PC-3 (cell line): ENCODE measurements around the gene TMEM140. TPM values are rescaled to one million over a fixed set of nuclear protein-coding genes. Genes with fewer than 3 reads are reported as not detected.

ENCODE experiments used
- ATAC-seq: fragments of 200-7000 bp; cut with Tn5 transposase; 2 replicates; pipeline ENCODE4 v1.9.1; 2020; ENCODE audit warnings: mild to moderate bottlenecking, moderate library complexity
- BruUV-seq: library from RNA; stranded (reverse); fragments of 400-500 nt; replicated peaks from 2 replicates; lab custom pipeline; 2021; lab: Mats Ljungman, UMichigan
- CTCF ChIA-PET: fragments of 300-600 bp; sonication (Branson Sonifier 250); formaldehyde crosslinking; loops from one replicate; lab custom pipeline; 2022; ENCODE audit warnings: antibody characterized with exemption; lab: Charles Lee
- POLR2A ChIA-PET: fragments of 300-600 bp; sonication (Branson Sonifier 250); formaldehyde crosslinking; loops from one replicate; lab custom pipeline; 2022; ENCODE audit warnings: antibody characterized with exemption; ENCODE audit not compliant: unreplicated experiment; lab: Charles Lee
- DNase-seq: peaks from one replicate; pipeline ENCODE4 v3.0.0-alpha.2; 2015
- H2AFZ ChIP-seq: fragments of 300-600 bp; sonication (generic); 2 replicates; pipeline ENCODE4 v1.6.0; 2016; ENCODE audit warnings: antibody characterized with exemption, low read length
- H3F3A ChIP-seq: fragments of 300-600 bp; sonication (generic); one replicate; pipeline ENCODE4 v1.6.0; 2017; ENCODE audit warnings: antibody characterized with exemption, low read length, control low read depth, mild to moderate bottlenecking; ENCODE audit not compliant: unreplicated experiment
- H3K27ac ChIP-seq: fragments of 300-600 bp; sonication (generic); 2 replicates; pipeline ENCODE4 v1.5.1; 2016; ENCODE audit warnings: mild to moderate bottlenecking, low read length
- H3K27me3 ChIP-seq: fragments of 300-600 bp; sonication (generic); 2 replicates; pipeline ENCODE4 v1.6.1; 2016; ENCODE audit warnings: low read length, mixed read lengths
- H3K36me3 ChIP-seq: fragments of 300-600 bp; sonication (generic); 2 replicates; pipeline ENCODE4 v1.6.1; 2016; ENCODE audit warnings: low read depth, mixed run types, low read length, mixed read lengths
- H3K4me1 ChIP-seq: fragments of 300-600 bp; sonication (generic); 2 replicates; pipeline ENCODE4 v1.5.1; 2016; ENCODE audit warnings: low read length; ENCODE audit not compliant: insufficient read depth
- H3K4me2 ChIP-seq: fragments of 300-600 bp; sonication (generic); 2 replicates; pipeline ENCODE4 v1.6.0; 2016; ENCODE audit warnings: low read length
- H3K4me3 ChIP-seq: fragments of 300-600 bp; sonication (generic); 2 replicates; pipeline ENCODE4 v1.5.1; 2016; ENCODE audit warnings: mild to moderate bottlenecking, low read length, mixed read lengths
- H3K79me2 ChIP-seq: fragments of 300-600 bp; sonication (generic); 2 replicates; pipeline ENCODE4 v1.6.1; 2017; ENCODE audit warnings: low read length, mixed read lengths
- H3K9ac ChIP-seq: fragments of 300-600 bp; sonication (generic); 2 replicates; pipeline ENCODE4 v1.6.0; 2016; ENCODE audit warnings: mild to moderate bottlenecking, low read length
- H3K9me2 ChIP-seq: fragments of 300-600 bp; sonication (generic); replicated peaks from 2 replicates; pipeline ENCODE4 v1.6.1; 2016; ENCODE audit warnings: mixed run types, low read length, mixed read lengths
- H3K9me3 ChIP-seq: fragments of 300-600 bp; sonication (generic); 2 replicates; pipeline ENCODE4 v1.6.1; 2016; ENCODE audit warnings: low read length, mixed read lengths
- H4K20me1 ChIP-seq: fragments of 300-600 bp; sonication (generic); 2 replicates; pipeline ENCODE4 v1.6.1; 2016; ENCODE audit warnings: low read length, mixed read lengths
- EZH2 ChIP-seq: fragments of 300-600 bp; sonication (generic); IDR thresholded peaks from one replicate; pipeline ENCODE4 v1.6.1; 2017; ENCODE audit warnings: antibody characterized with exemption, mild to moderate bottlenecking, low read length; ENCODE audit not compliant: unreplicated experiment
- EZH2phosphoT487 ChIP-seq: fragments of 300-600 bp; sonication (generic); IDR thresholded peaks from 2 replicates; pipeline ENCODE4 v1.6.1; 2018; ENCODE audit warnings: mild to moderate bottlenecking, antibody characterized with exemption, low read length, borderline replicate concordance
- intact Hi-C: fragments of 100-400 bp; cut with micrococcal nuclease; formaldehyde crosslinking; loops from 2 replicates; pipeline ENCODE4 v1.9.0; 2023
- total RNA-seq: library from RNA; depleted of rRNA; stranded (reverse); fragments of >200 nt; gene quantifications from 2 replicates; pipeline ENCODE4 v1.2.3, GENCODE V29; 2014
- TF ChIP-seq, protein P1 (sequence below): fragments of 300-600 bp; sonication (generic); conservative IDR thresholded peaks from 2 replicates; pipeline ENCODE4 v1.5.1; 2017; ENCODE audit warnings: antibody characterized with exemption, low read depth, mild to moderate bottlenecking, low read length

TMEM140 gene
- total RNA-seq, 1 experiment from 2014 or later: not detected

DNA sequence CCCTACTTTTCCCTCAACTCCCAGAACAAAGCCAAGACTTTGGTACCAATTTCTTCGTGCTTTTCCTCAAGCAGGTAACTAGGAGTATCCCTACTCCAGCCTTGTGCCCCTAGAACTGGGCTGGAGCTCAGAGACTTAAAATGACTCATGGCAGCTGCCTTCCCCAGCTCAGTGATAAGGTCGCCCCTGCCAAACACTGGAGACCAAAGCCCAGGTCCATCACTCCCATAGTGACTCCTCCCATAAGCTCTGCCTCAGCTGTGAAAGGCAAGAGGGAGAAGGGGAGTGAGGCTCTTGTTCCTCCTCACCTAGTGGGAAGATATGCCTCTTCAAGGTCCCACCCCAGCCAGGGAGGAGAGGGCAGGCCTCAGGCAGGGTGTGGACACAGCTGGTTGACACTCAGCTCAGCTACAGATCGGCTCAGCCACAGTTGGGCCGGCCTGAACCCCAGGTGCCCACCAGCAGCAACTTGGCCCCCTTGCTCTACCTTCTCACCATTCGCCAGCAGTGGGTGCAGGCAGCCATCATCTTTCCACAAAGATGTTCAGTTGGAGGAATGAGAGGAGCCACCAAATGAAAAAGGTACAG, 36.5 kb downstream of the TMEM140 start:
- POLR2A ChIA-PET: no interaction called here
- TF ChIP-seq EZH2: no peak
- TF ChIP-seq, protein P1, sequence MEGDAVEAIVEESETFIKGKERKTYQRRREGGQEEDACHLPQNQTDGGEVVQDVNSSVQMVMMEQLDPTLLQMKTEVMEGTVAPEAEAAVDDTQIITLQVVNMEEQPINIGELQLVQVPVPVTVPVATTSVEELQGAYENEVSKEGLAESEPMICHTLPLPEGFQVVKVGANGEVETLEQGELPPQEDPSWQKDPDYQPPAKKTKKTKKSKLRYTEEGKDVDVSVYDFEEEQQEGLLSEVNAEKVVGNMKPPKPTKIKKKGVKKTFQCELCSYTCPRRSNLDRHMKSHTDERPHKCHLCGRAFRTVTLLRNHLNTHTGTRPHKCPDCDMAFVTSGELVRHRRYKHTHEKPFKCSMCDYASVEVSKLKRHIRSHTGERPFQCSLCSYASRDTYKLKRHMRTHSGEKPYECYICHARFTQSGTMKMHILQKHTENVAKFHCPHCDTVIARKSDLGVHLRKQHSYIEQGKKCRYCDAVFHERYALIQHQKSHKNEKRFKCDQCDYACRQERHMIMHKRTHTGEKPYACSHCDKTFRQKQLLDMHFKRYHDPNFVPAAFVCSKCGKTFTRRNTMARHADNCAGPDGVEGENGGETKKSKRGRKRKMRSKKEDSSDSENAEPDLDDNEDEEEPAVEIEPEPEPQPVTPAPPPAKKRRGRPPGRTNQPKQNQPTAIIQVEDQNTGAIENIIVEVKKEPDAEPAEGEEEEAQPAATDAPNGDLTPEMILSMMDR: no peak
- TF ChIP-seq EZH2phosphoT487: no peak
- ATAC-seq: no peak

DNA sequence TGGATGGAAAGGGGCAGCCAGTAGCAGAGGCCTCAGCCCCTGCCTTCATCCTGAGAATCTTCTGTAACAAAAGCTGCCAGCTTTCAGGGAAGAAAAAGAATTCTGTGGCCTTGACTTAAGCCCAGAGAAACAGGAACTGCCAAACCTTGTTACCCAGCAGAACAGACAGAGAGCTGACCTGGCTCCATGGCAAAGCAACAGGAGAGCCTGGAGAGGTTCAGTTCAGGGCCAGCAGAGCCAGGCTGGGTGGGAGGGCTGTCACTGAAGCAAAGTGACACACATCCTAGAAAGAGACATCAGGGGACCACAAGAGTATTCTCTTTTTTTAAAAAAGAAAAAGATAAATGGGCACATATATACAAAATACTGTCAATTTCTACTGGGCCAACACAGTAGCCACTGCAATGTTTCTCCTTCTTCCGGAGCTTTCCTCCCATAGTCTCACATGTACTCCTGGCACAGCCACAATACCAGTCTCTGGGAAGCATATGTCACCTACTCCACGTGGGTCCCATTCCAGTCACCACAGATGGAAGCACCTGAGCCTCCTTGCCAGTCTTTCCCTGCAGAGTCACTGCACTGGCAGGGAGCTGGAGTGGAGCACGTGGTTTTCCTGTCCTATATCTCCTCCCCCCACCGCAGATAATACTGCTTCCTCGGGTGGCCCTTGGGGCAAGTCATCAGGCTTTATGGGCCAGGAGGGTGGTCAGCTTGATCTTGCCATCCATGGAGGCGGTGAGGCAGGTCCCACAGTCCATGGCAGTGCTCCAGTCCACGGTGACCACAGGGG, 37.8 kb downstream of the TMEM140 start:
- no TSS peak for BruUV-seq
- DNase-seq (no peak), ATAC-seq (no peak)
- H4K20me1 ChIP-seq: no peaks in the 10 kb centered on the region
- H3K4me2 ChIP-seq: no peak overlapping the region
- H3K4me1 ChIP-seq: no peaks in the 10 kb centered on the region
- TF ChIP-seq, protein P1: no peak
- no peak for TF ChIP-seq EZH2
- TF ChIP-seq EZH2phosphoT487: no peak
- no peaks in the 10 kb centered on the region for H3F3A ChIP-seq
- no peak overlapping the region for H3K4me3 ChIP-seq
- intact Hi-C loops: no loop called here
- no peaks in the 10 kb centered on the region for H3K79me2 ChIP-seq
- no peak overlapping the region for H3K27ac ChIP-seq
- H3K9me3 ChIP-seq: peaks cover 17% of the 10 kb centered on the region
- H2AFZ ChIP-seq: no peak overlapping the region
- no peaks in the 10 kb centered on the region for H3K27me3 ChIP-seq
- H3K36me3 ChIP-seq: peaks cover 18% of the 10 kb centered on the region; the same call in 1 of the 2 replicates
- no peak overlapping the region for H3K9ac ChIP-seq
- no peaks in the 10 kb centered on the region for H3K9me2 ChIP-seq
- ChIA-PET POLR2A (no interaction called here), CTCF (no interaction called here)

More for the DNA sequence above, 36.5 kb downstream of the TMEM140 start:
- BruUV-seq: no TSS peak
- Histone ChIP-seq H3K9me2 (no peaks in the 10 kb centered on the region), H4K20me1 (no peaks in the 10 kb centered on the region), H3K4me3 (no peak overlapping the region), H3K27ac (no peak overlapping the region), H3K4me1 (no peaks in the 10 kb centered on the region), H2AFZ (no peak overlapping the region), H3K79me2 (no peaks in the 10 kb centered on the region), H3K9ac (no peak overlapping the region), H3F3A (no peaks in the 10 kb centered on the region), H3K9me3 (peaks cover 22% of the 10 kb centered on the region), H3K27me3 (no peaks in the 10 kb centered on the region), H3K4me2 (no peak overlapping the region), H3K36me3 (peaks cover 18% of the 10 kb centered on the region; the same call in 1 of the 2 replicates)
- DNase-seq: no peak
- CTCF ChIA-PET: no interaction called here
- intact Hi-C loops: no loop called here

- Histone ChIP-seq H3K4me1 (no peaks in the 10 kb centered on the region), H3K9me3 (peaks cover 12% of the 10 kb centered on the region), H3K79me2 (no peaks in the 10 kb centered on the region), H2AFZ (no peak overlapping the region), H4K20me1 (no peaks in the 10 kb centered on the region), H3F3A (no peaks in the 10 kb centered on the region), H3K9ac (no peak overlapping the region), H3K9me2 (no peaks in the 10 kb centered on the region), H3K27ac (no peak overlapping the region), H3K4me3 (no peak overlapping the region), H3K4me2 (no peak overlapping the region), H3K36me3 (peaks cover 14% of the 10 kb centered on the region; the same call in 1 of the 2 replicates), H3K27me3 (no peaks in the 10 kb centered on the region)
- intact Hi-C loops: no loop called here
- BruUV-seq: no TSS peak
- DNase-seq (no peak), ATAC-seq (no peak)
- CTCF ChIA-PET: no interaction called here
- POLR2A ChIA-PET: no interaction called here
- TF ChIP-seq EZH2phosphoT487 (no peak), EZH2 (no peak)
- TF ChIP-seq, protein P1: no peak
Measured at GRCh38 chr7:135186261-135186540, 38.3 kb downstream of the TMEM140 start.
